K562 (cell line): ENCODE measurements around the gene GALNS. TPM values are rescaled to one million over a fixed set of nuclear protein-coding genes. Genes with fewer than 3 reads are reported as not detected.
A peak's percentile ranks its signal among the peaks of the same experiment; 100 is the strongest.

Experiments used
- ATAC-seq: fragments of 200-7000 bp; cut with Tn5 transposase; 3 replicates; pipeline ENCODE4 v1.9.1; 2020; ENCODE audit warnings: moderate library complexity
- BruUV-seq: library from RNA; stranded (reverse); fragments of 400-500 nt; replicated peaks from 2 replicates; lab custom pipeline; 2021; lab: Mats Ljungman, UMichigan
- CTCF ChIA-PET: fragments of 300-600 bp; formaldehyde crosslinking; extraction: SDS; loops from one replicate; lab custom pipeline; 2021; ENCODE audit warnings: low intra/inter-chr PET ratio; lab: Yijun Ruan, JAX
- POLR2A ChIA-PET: fragments of 300-600, 350-650 bp; sonication (Branson Sonifier 250); formaldehyde crosslinking; extraction: SDS; loops from one replicate; lab custom pipeline; 2021; ENCODE audit warnings: antibody characterized with exemption, inconsistent platforms; lab: Yijun Ruan, JAX
- DNase-seq, 4 experiments: peaks; one replicate each; pipeline versions ENCODE4 v3.0.0 to v3.0.0-alpha.2; 2011 to 2018; ENCODE audit warnings: low spot score in 3 of 4, mixed read lengths in 3 of 4; ENCODE audit errors: extremely low read depth in 1 of 4
- FAIRE-seq: peaks from 2 replicates; lab custom pipeline; 2011; peaks lifted over from hg19 to GRCh38; lab: Jason Lieb, UNC
- H2AFZ ChIP-seq: 2 replicates; pipeline ENCODE4 v1.6.0; 2011; ENCODE audit warnings: low read depth, low read length, control low read depth, inconsistent platforms
- H3K27ac ChIP-seq: fragments of 200-600 bp; 3 replicates; pipeline ENCODE4 v1.8.0; 2011; ENCODE audit warnings: low read depth, mild to moderate bottlenecking, control low read depth, inconsistent platforms, low read length, moderate library complexity, mixed read lengths; ENCODE audit errors: extremely low read depth
- H3K27me3 ChIP-seq, 2 experiments: fragments of 300-600 bp in 1 of 2; 2 replicates in 1 of 2; 3 replicates in 1 of 2; pipeline versions ENCODE4 v1.6.0 to v1.8.0; 2011; ENCODE audit warnings: inconsistent platforms in 2 of 2, low read length in 2 of 2, mild to moderate bottlenecking in 1 of 2, mixed read lengths in 1 of 2, moderate library complexity in 1 of 2; ENCODE audit not compliant: control insufficient read depth in 2 of 2, insufficient read depth in 2 of 2
- H3K36me3 ChIP-seq: fragments of 300-600 bp; 3 replicates; pipeline ENCODE4 v1.8.0; 2011; ENCODE audit warnings: mild to moderate bottlenecking, low read length, inconsistent platforms; ENCODE audit not compliant: control insufficient read depth, insufficient read depth
- H3K4me1 ChIP-seq, 2 experiments: fragments of 200-600 bp in 1 of 2; replicated peaks in 1 of 2; 2 replicates in 1 of 2; 3 replicates in 1 of 2; pipeline versions ENCODE4 v1.5.1 to v1.8.0; 2011; ENCODE audit warnings: inconsistent platforms in 2 of 2, low read length in 2 of 2, mild to moderate bottlenecking in 1 of 2, mixed read lengths in 1 of 2, moderate library complexity in 1 of 2; ENCODE audit not compliant: control insufficient read depth in 2 of 2, insufficient read depth in 2 of 2
- H3K4me2 ChIP-seq: 2 replicates; pipeline ENCODE4 v1.6.1; 2011; ENCODE audit warnings: low read length, control low read depth, inconsistent platforms, mixed read lengths; ENCODE audit not compliant: insufficient read depth
- H3K4me3 ChIP-seq: fragments of 200-600 bp; sonication (generic), shearing (Covaris generic); 2 replicates; pipeline ENCODE4 v1.5.1; 2016; ENCODE audit warnings: control low read depth, inconsistent platforms
- H3K79me2 ChIP-seq: fragments of 200-600 bp; 3 replicates; pipeline ENCODE4 v1.8.0; 2011; ENCODE audit warnings: low read length, inconsistent platforms; ENCODE audit not compliant: control insufficient read depth, insufficient read depth
- H3K9ac ChIP-seq, 2 experiments: 2 replicates each; pipeline versions ENCODE4 v1.6.0 to v1.6.1; 2011; ENCODE audit warnings: low read depth in 2 of 2, low read length in 2 of 2, control low read depth in 1 of 2, inconsistent platforms in 1 of 2, mild to moderate bottlenecking in 1 of 2, mixed read lengths in 1 of 2; ENCODE audit not compliant: insufficient read depth in 1 of 2
- H3K9me1 ChIP-seq: one replicate; pipeline ENCODE4 v1.6.0; 2011; ENCODE audit warnings: inconsistent platforms, mild to moderate bottlenecking, low read length, moderate library complexity; ENCODE audit not compliant: control insufficient read depth, insufficient read depth
- H3K9me3 ChIP-seq: replicated peaks from 2 replicates; pipeline ENCODE4 v1.5.1; 2011; ENCODE audit warnings: low read depth, low read length, inconsistent platforms; ENCODE audit not compliant: control insufficient read depth, insufficient read depth
- H4K20me1 ChIP-seq: replicated peaks from 2 replicates; pipeline ENCODE4 v1.6.1; 2011; ENCODE audit warnings: low read length, inconsistent platforms, mixed read lengths; ENCODE audit not compliant: control insufficient read depth, insufficient read depth
- BRD9 ChIP-seq: fragments of 450-650 bp; IDR thresholded peaks from 2 replicates; pipeline ENCODE4 v1.6.1; 2018; ENCODE audit warnings: low read depth; ENCODE audit not compliant: partially characterized antibody
- CBFA2T2 ChIP-seq: fragments of 450-650 bp; conservative IDR thresholded peaks from 2 replicates; pipeline ENCODE4 v1.6.1; 2017; ENCODE audit warnings: mild to moderate bottlenecking
- CCAR2 ChIP-seq: fragments of 200-400 bp; formaldehyde crosslinking; IDR thresholded peaks from 2 replicates; pipeline ENCODE4 v1.6.1; 2017; ENCODE audit warnings: mild to moderate bottlenecking, low read depth, low read length
- FOXA1 ChIP-seq: fragments of 450-650 bp; IDR thresholded peaks from 2 replicates; pipeline ENCODE4 v1.6.1; 2016; ENCODE audit warnings: mild to moderate bottlenecking, borderline replicate concordance
- MCM5 ChIP-seq: fragments of 450-650 bp; IDR thresholded peaks from 2 replicates; pipeline ENCODE4 v1.6.1; 2016; ENCODE audit warnings: low read depth
- RB1 ChIP-seq: fragments of 450-650 bp; IDR thresholded peaks from 2 replicates; pipeline ENCODE4 v1.6.1; 2017; ENCODE audit warnings: low read depth, mild to moderate bottlenecking
- SMAD3 ChIP-seq: fragments of 450-650 bp; formaldehyde crosslinking; conservative IDR thresholded peaks from 2 replicates; pipeline ENCODE4 v1.4.0; 2020; ENCODE audit warnings: mild to moderate bottlenecking
- TARDBP ChIP-seq: fragments of 450-650 bp; IDR thresholded peaks from 2 replicates; pipeline ENCODE4 v1.6.1; 2016
- TRIM24 ChIP-seq, 2 experiments: fragments of 450-650 bp; IDR thresholded peaks; 2 replicates each; pipeline ENCODE4 v1.6.1; 2016
- ZNF184 ChIP-seq: sonication (generic); formaldehyde crosslinking; IDR thresholded peaks from 2 replicates; pipeline ENCODE4 v1.5.0; 2020; ENCODE audit warnings: missing genetic modification reagents
- ZNF217 ChIP-seq: sonication (generic); formaldehyde crosslinking; IDR thresholded peaks from 2 replicates; pipeline ENCODE4 v1.8.0; 2022; ENCODE audit warnings: mild to moderate bottlenecking, missing genetic modification reagents
- ZNF436 ChIP-seq: fragments of 250-450, 450-650 bp; sonication (Bioruptor Pico); formaldehyde crosslinking; IDR thresholded peaks from 2 replicates; pipeline ENCODE4 v1.7.0; 2020; ENCODE audit warnings: mild to moderate bottlenecking
- ZNF586 ChIP-seq: fragments of 450-650 bp; formaldehyde crosslinking; conservative IDR thresholded peaks from 2 replicates; pipeline ENCODE4 v1.4.0; 2020; ENCODE audit warnings: mild to moderate bottlenecking, moderate library complexity
- WGBS: fragments of 100-300 bp; shearing (Covaris generic); methylation state at CpG from one replicate; pipeline ENCODE4 v1.1.6; 2016; ENCODE audit warnings: low coverage, mixed read lengths; ENCODE audit not compliant: insufficient coverage; ENCODE audit errors: missing lambda C conversion rate; 5-methylcytosine and 5-hydroxymethylcytosine counted together
- in situ Hi-C: fragments of 300-500 bp; cut with MboI; formaldehyde crosslinking; loops from 4 replicates; pipeline ENCODE4 v1.15.0; 2018; ENCODE audit warnings: inconsistent platforms, mixed read lengths
- intact Hi-C: fragments of 100-400 bp; cut with micrococcal nuclease; formaldehyde crosslinking; loops from 2 replicates; pipeline ENCODE4 v1.14.2; 2022
- polyA plus RNA-seq, 8 experiments: library from polyadenylated mRNA; depleted of rRNA in 4 of 8; stranded (reverse) in 5 of 8; unstranded in 3 of 8; fragments of >200 nt; fragmentation: Nextera tagmentation in 2 of 8; fragmentation: Illumina TruSeq in 1 of 8; extraction: Ambion mirVana in 2 of 8; extraction: Trizol in 1 of 8; gene quantifications; 2 replicates each; pipeline versions ENCODE4 v1.2.1 to v1.2.3, GENCODE V29; 2011 to 2014; ENCODE audit warnings: inconsistent platforms in 1 of 8, missing spikeins in 1 of 8
- total RNA-seq, 7 experiments: library from RNA; depleted of rRNA in 6 of 7; stranded (reverse); fragments of >200 nt in 6 of 7; fragmentation: Illumina TruSeq in 2 of 7; extraction: Trizol in 2 of 7; gene quantifications; 2 replicates each; pipeline versions ENCODE4 v1.2.1 to v1.2.3, GENCODE V29; 2011 to 2021; ENCODE audit warnings: low replicate concordance in 1 of 7
- TF ChIP-seq, protein P1 (sequence below): IDR thresholded peaks from 2 replicates; pipeline ENCODE4 v1.6.1; 2016; ENCODE audit warnings: missing genetic modification characterization, missing compliant biosample characterization
- TF ChIP-seq, protein P2 (sequence below), 2 experiments: fragments of 450-650 bp; IDR thresholded peaks; 2 replicates each; pipeline ENCODE4 v1.6.1; 2016
- TF ChIP-seq, protein P3 (sequence below): sonication (generic); formaldehyde crosslinking; IDR thresholded peaks from 2 replicates; pipeline ENCODE4 v1.8.1; 2023; ENCODE audit warnings: mild to moderate bottlenecking, missing genetic modification reagents
- TF ChIP-seq, protein P4 (sequence below): fragments of 250-450 bp; sonication (Bioruptor Pico); IDR thresholded peaks from 2 replicates; pipeline ENCODE4 v1.9.0; 2021; ENCODE audit warnings: mild to moderate bottlenecking

GALNS gene
- total and polyA plus RNA-seq, 9 of the 15 experiments (the other 6 are each of a cell fraction or from before 2014, with no cell fraction given): 0.38 to 13.2 (median 4.3) TPM

DNA sequence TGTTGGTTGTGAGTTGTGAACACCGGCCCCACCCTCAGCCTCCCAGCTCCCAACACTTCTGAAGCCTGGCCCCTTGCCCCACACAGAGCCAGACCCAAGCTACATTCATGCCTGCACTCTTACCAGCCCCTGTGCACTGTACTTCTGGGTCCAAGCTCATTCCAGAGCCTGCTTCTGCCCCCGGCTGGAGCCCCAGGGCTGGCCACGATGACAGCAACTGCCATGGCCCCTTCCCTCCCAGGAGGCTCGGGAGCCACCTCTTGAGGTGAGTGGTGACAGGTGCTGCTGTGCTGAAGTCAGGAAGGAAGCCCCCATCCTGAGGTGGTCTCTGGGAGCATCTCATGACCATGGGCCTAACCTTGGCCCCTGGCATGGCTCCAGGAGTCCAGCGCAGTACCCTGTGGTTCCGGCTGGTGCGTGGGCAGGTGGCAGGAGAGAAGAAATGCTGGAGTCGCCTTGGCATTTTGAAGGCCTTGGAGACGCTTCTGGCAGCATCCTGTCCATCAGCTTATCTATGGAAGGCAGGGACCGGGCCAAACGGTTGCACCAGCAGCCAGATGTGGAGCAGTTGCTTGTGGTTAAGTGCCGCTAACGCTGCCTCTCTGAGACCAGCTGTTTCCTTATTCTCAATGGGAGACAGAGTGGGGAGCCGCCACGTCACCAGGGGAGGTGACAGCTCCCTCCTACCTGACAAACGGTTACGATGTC is 57.0 kb downstream of the GALNS start:
- intact Hi-C loops: loop anchor here (1.0 to 10.0 kb wide), 3 partner anchors 25 to 765 kb away; partner anchors contain the start of gene RPL13
- no peaks in the 10 kb centered on the region for H3K9me1 ChIP-seq
- peak overlapping the region; percentile 68 for H2AFZ ChIP-seq
- in situ Hi-C loops: no loop called here
- FAIRE-seq: peak; percentile 92
- H3K9me3 ChIP-seq: no peaks in the 10 kb centered on the region; the same call in 1 of the 2 replicates
- H4K20me1 ChIP-seq: no peaks in the 10 kb centered on the region
- no peaks in the 10 kb centered on the region for H3K27me3 ChIP-seq
- peak overlapping the region; percentile 1 to 62; a peak in 3 of 4 replicates for H3K9ac ChIP-seq
- H3K4me3 ChIP-seq: no peak overlapping the region; the same call in 1 of the 2 replicates
- DNase-seq: peak; percentile 64 to 93 (median 76)
- POLR2A ChIA-PET: interaction anchor here (0.6 to 3.6 kb wide), 9 partner anchors 11 to 367 kb away, joined by 3 to 50 read pairs (median 10); partner anchors contain the start of genes APRT and PIEZO1
- peak overlapping the region; percentile 77 for H3K4me2 ChIP-seq
- H3K36me3 ChIP-seq: peaks cover 9% of the 10 kb centered on the region; the same call in 2 of the 3 replicates
- BruUV-seq: no TSS peak
- peak overlapping the region; percentile 92 for H3K27ac ChIP-seq
- H3K79me2 ChIP-seq: peaks cover 44% of the 10 kb centered on the region
- peaks cover 29 to 48% of the 10 kb centered on the region in 2 experiments for H3K4me1 ChIP-seq
- WGBS: 14% methylated on average over 17 of the region's 17 CpGs
- CTCF ChIA-PET: no interaction called here
- ATAC-seq: peak; percentile 64
- TF ChIP-seq, protein P1, sequence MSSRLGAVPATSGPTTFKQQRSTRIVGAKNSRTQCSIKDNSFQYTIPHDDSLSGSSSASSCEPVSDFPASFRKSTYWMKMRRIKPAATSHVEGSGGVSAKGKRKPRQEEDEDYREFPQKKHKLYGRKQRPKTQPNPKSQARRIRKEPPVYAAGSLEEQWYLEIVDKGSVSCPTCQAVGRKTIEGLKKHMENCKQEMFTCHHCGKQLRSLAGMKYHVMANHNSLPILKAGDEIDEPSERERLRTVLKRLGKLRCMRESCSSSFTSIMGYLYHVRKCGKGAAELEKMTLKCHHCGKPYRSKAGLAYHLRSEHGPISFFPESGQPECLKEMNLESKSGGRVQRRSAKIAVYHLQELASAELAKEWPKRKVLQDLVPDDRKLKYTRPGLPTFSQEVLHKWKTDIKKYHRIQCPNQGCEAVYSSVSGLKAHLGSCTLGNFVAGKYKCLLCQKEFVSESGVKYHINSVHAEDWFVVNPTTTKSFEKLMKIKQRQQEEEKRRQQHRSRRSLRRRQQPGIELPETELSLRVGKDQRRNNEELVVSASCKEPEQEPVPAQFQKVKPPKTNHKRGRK (tag): no peak
- TF ChIP-seq RB1 (no peak), ZNF586 (CRISPR knock-in tag) (no peak), CCAR2 (no peak), TARDBP (no peak), MCM5 (no peak), ZNF184 (CRISPR knock-in tag) (no peak), ZNF436 (CRISPR knock-in tag) (no peak), BRD9 (no peak), TRIM24 (IDR thresholded peaks at IDR 0.05) (peak; percentile 94 to 95), CBFA2T2 (peak; percentile 95), FOXA1 (no peak), SMAD3 (CRISPR knock-in tag) (no peak), ZNF217 (CRISPR knock-in tag) (no peak)
- TF ChIP-seq, protein P2, sequence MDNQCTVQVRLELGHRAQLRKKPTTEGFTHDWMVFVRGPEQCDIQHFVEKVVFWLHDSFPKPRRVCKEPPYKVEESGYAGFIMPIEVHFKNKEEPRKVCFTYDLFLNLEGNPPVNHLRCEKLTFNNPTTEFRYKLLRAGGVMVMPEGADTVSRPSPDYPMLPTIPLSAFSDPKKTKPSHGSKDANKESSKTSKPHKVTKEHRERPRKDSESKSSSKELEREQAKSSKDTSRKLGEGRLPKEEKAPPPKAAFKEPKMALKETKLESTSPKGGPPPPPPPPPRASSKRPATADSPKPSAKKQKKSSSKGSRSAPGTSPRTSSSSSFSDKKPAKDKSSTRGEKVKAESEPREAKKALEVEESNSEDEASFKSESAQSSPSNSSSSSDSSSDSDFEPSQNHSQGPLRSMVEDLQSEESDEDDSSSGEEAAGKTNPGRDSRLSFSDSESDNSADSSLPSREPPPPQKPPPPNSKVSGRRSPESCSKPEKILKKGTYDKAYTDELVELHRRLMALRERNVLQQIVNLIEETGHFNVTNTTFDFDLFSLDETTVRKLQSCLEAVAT (IDR thresholded peaks at IDR 0.05): peak in 1 of 2 experiments; percentile 75; a peak in 1 of 4 replicates
- TF ChIP-seq, protein P3, sequence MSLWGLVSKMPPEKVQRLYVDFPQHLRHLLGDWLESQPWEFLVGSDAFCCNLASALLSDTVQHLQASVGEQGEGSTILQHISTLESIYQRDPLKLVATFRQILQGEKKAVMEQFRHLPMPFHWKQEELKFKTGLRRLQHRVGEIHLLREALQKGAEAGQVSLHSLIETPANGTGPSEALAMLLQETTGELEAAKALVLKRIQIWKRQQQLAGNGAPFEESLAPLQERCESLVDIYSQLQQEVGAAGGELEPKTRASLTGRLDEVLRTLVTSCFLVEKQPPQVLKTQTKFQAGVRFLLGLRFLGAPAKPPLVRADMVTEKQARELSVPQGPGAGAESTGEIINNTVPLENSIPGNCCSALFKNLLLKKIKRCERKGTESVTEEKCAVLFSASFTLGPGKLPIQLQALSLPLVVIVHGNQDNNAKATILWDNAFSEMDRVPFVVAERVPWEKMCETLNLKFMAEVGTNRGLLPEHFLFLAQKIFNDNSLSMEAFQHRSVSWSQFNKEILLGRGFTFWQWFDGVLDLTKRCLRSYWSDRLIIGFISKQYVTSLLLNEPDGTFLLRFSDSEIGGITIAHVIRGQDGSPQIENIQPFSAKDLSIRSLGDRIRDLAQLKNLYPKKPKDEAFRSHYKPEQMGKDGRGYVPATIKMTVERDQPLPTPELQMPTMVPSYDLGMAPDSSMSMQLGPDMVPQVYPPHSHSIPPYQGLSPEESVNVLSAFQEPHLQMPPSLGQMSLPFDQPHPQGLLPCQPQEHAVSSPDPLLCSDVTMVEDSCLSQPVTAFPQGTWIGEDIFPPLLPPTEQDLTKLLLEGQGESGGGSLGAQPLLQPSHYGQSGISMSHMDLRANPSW (CRISPR knock-in tag): no peak
- TF ChIP-seq, protein P4, sequence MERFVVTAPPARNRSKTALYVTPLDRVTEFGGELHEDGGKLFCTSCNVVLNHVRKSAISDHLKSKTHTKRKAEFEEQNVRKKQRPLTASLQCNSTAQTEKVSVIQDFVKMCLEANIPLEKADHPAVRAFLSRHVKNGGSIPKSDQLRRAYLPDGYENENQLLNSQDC (CRISPR knock-in tag): no peak
